IPS DF 4.7 (cell line): ENCODE measurements around the gene INTS6.

Experiments used
- DNase-seq: peaks from one replicate; pipeline ENCODE4 v3.0.0-alpha.2; 2013; ENCODE audit warnings: low spot score; ENCODE audit errors: extremely low read depth

INTS6 gene

GRCh38 chr13:51412431-51412830 is 40.4 kb downstream of the INTS6 start:
- no peak for DNase-seq

- DNase-seq = no peak
Measured at GRCh38 chr13:51405176-51405575, 47.7 kb downstream of the INTS6 start.

- no peak for DNase-seq
Measured at GRCh38 chr13:51397262-51397941, 55.4 kb downstream of the INTS6 start.

GRCh38 chr13:51396352-51396751 is 56.5 kb downstream of the INTS6 start:
- no peak for DNase-seq

- DNase-seq = no peak
Measured at GRCh38 chr13:51394724-51395123, 58.1 kb downstream of the INTS6 start.

- DNase-seq = no peak
Measured at GRCh38 chr13:51385114-51385513, 67.7 kb downstream of the INTS6 start.

GRCh38 chr13:51380269-51380668 is 72.6 kb downstream of the INTS6 start:
- no peak for DNase-seq

GRCh38 chr13:51373451-51373850 is 79.4 kb downstream of the INTS6 start:
- no peak for DNase-seq

GRCh38 chr13:51371768-51372399 is 81.0 kb downstream of the INTS6 start:
- no peak for DNase-seq

GRCh38 chr13:51370811-51371210 is 82.0 kb downstream of the INTS6 start:
- DNase-seq = no peak

GRCh38 chr13:51370116-51370515 is 82.7 kb downstream of the INTS6 start:
- no peak for DNase-seq

GRCh38 chr13:51364404-51365008 is 88.3 kb downstream of the INTS6 start:
- DNase-seq = no peak

- DNase-seq = no peak
Measured at GRCh38 chr13:51363625-51364024, 89.2 kb downstream of the INTS6 start.

- no peak for DNase-seq
Measured at GRCh38 chr13:51361106-51361505, 91.7 kb downstream of the INTS6 start.

- no peak for DNase-seq
Measured at GRCh38 chr13:51360489-51360888, 92.3 kb downstream of the INTS6 start.

GRCh38 chr13:51359352-51359751 is 93.5 kb downstream of the INTS6 start:
- DNase-seq = no peak

GRCh38 chr13:51357928-51358595 is 94.8 kb downstream of the INTS6 start:
- no peak for DNase-seq

GRCh38 chr13:51355217-51355616 is 97.6 kb downstream of the INTS6 start:
- no peak for DNase-seq

GRCh38 chr13:51349016-51349415 is 103.8 kb downstream of the INTS6 start:
- no peak for DNase-seq

GRCh38 chr13:51348069-51348967 is 104.5 kb downstream of the INTS6 start:
- no peak for DNase-seq

- no peak for DNase-seq
Measured at GRCh38 chr13:51347099-51347498, 105.7 kb downstream of the INTS6 start.
